Gastroesophageal sphincter (tissue), 3 donors: ENCODE measurements around the gene CGNL1.

ENCODE experiments used
- EP300 ChIP-seq: sonication (generic); formaldehyde crosslinking; IDR thresholded peaks from one replicate; pipeline ENCODE4 v1.6.1; 2017; ENCODE audit warnings: antibody characterized with exemption, mild to moderate bottlenecking
- POLR2A ChIP-seq, 2 donors: fragments of 450-650 bp; IDR thresholded peaks; one replicate each; pipeline ENCODE4 v1.6.1; 2017; ENCODE audit warnings: antibody characterized with exemption in 2 of 2, mild to moderate bottlenecking in 2 of 2, moderate library complexity in 1 of 2
- POLR2AphosphoS5 ChIP-seq: sonication (generic); formaldehyde crosslinking; IDR thresholded peaks from one replicate; pipeline ENCODE4 v1.6.1; 2017; ENCODE audit warnings: antibody characterized with exemption
- TF ChIP-seq, protein P1 (sequence below), 4 experiments: fragments of 200-600 bp in 2 of 4; fragments of 450-650 bp in 2 of 4; sonication (generic) in 1 of 4; IDR thresholded peaks; one replicate each; pipeline ENCODE4 v1.5.1; 2017 to 2019; ENCODE audit warnings: antibody characterized with exemption in 4 of 4, mild to moderate bottlenecking in 2 of 4, moderate library complexity in 2 of 4

DNA sequence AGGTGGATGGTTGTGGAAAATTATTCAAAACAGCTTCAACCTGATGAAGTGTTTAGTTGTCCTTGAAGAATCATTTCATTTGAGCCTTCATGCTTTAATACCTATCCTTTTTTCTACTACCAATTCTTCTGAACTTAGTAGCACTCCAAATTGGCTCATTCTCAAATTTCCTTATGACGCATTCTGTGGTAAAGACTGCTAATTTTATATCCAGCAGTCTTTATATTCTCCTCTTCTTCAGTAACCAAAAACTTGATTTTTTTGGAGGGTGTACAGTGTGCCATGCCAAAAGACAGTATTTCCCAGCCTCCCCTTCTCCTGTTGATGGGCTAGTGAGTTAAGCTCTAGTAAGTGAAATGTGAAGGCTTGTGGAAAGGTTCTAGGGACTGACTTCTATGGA lies 25.2 kb downstream of the CGNL1 start:
- TF ChIP-seq, protein P1, sequence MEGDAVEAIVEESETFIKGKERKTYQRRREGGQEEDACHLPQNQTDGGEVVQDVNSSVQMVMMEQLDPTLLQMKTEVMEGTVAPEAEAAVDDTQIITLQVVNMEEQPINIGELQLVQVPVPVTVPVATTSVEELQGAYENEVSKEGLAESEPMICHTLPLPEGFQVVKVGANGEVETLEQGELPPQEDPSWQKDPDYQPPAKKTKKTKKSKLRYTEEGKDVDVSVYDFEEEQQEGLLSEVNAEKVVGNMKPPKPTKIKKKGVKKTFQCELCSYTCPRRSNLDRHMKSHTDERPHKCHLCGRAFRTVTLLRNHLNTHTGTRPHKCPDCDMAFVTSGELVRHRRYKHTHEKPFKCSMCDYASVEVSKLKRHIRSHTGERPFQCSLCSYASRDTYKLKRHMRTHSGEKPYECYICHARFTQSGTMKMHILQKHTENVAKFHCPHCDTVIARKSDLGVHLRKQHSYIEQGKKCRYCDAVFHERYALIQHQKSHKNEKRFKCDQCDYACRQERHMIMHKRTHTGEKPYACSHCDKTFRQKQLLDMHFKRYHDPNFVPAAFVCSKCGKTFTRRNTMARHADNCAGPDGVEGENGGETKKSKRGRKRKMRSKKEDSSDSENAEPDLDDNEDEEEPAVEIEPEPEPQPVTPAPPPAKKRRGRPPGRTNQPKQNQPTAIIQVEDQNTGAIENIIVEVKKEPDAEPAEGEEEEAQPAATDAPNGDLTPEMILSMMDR (IDR thresholded peaks at IDR 0.05) = no peak
- TF ChIP-seq POLR2AphosphoS5 (no peak), POLR2A (IDR thresholded peaks at IDR 0.05) (no peak), EP300 (no peak)
